GM18861 (cell line): Measurements from ENCODE around the gene FOXO1.

Experiments used
- ATAC-seq: cut with Tn5 transposase; IDR thresholded peaks from one replicate; pipeline ENCODE4 v1.9.1; 2021; ENCODE audit not compliant: unreplicated experiment

The FOXO1 gene

DNA sequence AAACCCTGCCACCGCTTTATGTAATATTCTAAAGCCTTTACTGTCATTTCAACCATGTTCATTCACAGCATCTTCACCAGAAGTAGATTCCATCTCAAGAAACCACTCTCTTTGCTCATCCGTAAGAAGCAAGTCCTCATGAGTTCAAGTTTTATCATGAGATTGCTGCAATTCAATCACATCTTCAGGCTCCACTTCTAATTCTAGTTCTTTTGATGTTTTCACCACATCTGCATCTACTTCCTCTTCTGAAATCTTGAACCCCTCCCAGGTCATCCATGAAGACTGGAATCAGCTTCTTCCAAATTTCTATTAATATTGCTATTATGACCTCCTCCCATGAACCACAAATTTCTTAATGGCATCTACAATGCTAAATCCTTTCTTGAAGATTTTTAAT, 83.9 kb downstream of the FOXO1 start:
- no peak for ATAC-seq

DNA sequence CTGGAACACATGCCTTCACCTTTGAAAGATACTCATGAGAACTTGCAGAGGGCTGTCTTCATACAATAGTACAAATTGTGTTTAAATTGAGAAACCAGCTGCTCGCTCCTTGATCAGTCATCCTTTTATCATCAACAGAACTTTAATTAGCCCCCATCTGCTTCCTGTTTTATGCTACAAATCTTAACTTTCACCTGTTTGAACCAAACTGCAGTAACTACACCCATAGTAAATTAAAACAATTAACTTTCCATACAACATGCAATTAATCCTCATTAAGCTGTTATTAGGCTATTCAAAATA, 85.2 kb downstream of the FOXO1 start:
- ATAC-seq: no peak

DNA sequence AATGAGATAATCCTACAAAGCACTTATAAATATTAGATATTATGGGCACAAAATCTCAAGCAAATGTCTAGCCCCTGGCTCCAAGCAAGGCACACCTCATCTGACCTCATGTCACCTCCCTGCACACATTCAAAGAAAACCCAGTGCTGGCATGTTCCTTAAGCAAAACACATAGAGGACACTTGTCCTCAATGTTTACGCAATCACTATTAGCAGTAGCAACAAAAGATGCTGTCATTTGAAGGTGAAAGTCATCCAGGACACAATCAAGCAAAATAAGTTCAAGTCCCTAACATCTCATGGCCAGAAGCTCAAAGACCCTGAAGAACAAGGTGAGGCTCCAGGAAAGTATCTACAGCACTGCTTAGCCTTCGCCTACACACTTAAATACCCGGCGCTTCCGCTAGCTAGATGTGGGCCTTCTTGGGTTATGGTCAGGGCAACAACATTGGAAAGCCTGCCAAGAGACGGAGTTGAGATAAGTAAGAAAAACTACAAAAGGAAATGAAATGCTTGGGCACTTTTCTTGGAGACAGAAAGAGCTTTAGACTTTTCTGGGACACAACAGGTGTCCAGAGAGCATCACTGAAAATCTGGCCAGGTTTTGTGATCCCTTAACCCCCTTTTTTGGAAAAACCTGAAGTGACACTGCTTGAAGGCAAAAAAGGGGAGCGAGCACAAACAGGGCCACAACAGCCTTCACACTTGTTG, 85.7 kb downstream of the FOXO1 start:
- no peak for ATAC-seq

DNA sequence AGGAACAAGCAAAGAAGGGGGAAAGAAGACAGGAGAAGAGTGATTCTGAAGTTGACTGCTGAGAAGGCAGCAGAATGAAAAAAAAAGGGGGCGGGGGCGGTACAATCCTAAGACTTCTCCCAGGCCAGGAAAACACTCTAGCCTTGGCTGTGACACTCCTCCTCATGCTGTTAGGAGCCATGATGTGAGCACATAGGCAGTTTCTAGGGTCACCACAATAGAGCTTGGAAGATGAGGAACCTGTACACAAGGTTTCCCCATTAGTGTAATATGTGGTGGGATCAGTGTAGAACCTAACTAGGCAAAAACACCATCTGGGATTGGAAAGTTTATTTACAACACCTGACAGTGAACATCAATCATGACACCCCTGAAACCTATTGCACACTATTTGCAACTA, 86.9 kb downstream of the FOXO1 start:
- no peak for ATAC-seq

DNA sequence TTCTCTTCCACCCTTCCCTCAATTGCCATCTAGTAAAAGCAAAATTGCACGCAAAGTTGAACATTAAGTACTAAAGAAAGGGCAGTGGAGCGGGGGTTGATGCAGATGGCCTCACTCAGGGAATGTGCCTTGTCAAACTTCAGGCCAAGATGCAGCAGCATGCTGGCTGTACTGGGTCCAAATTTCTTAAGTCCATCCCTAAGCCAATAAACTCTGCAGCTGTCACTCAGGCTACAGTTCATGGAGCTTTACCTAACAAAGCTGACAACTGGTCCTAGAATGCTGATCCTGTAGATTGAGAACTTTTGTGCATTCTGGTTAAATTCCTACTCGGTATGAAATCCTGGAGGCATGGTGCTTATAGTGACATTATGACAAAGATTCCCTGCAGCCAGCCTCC, 88.4 kb downstream of the FOXO1 start:
- no peak for ATAC-seq

DNA sequence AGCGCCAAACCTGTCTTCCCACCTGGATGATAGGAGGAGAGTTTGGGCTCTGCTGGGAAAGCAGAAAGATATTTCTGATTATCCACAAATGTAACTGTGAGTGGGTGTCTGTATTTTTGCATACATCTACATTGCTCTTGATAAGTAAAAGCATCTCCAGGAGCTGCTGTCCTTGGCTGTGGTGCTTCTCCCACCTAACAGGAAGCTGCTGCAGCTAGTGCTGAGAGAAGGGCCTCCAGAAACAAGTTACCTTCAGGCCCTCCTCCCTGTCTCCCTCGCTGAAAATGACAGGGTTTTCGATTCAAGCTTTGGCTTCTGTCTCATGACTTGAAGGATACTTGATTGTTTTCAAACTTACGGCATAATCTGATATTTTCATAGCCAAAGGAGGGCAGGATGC, 90.1 kb downstream of the FOXO1 start:
- no peak for ATAC-seq

DNA sequence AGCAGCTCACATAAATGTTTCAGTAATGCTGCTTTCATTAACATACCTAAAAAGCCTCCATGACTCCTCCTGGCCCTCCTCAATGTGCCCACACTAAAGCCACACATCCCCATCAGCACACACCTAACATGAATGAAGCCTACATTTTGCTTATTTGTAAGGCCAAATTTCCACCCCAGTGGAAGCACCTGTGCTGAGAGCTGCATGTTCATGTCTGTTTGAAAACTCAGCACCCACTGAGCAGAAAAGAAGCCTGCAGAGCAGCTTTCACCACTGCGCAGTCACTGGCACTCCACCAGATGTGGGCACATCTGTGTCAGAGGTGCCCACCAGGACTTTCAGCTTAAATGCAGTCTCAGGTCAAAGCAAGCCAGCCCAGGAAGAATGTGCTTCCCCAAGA, 93.5 kb downstream of the FOXO1 start:
- no peak for ATAC-seq

DNA sequence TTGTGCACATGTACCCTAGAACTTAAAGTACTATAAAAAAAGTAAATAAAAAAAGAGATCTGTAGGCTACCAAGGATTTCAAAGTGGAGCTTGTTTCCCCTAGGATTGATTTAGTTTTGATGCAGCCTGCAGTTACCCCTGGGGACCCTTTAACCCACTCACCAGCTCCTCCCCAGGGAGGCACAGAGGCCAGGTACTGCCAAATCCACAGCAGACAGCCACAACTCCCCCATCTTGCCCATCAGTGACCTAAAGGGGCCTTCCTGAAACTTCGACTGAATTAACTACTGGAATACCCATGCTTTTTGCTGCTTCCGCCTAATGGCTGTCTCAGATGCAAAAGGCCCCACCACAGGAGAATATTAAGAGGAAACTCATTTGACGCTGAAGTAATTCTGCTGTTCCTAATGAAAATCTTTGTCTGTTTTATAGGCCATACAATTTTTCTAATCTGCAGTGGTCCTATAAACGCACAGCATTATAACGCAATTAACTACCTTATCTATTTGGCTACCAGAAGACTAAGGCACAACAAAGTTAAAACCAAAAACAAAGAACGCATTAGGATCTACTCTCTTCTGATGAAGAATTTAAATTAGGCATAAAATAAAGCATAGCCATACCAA, 95.0 kb downstream of the FOXO1 start:
- no peak for ATAC-seq

DNA sequence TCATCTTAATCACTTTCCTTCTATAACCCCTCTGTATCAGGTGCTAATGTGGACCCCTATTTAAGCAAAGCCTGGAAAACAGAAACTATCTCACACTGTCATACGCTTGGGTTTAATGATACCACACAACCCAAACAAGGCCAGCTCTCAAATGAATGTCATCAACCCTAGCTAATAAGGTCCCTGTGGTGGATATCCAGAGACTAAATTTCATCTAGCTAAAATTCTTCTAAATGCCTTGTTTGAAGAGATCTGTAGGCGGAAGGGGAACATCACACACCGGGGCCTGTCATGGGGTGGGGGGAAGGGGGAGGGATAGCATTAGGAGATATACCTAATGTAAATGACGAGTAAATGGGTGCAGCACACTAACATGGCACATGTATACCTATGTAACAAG, 95.5 kb downstream of the FOXO1 start:
- ATAC-seq: no peak

DNA sequence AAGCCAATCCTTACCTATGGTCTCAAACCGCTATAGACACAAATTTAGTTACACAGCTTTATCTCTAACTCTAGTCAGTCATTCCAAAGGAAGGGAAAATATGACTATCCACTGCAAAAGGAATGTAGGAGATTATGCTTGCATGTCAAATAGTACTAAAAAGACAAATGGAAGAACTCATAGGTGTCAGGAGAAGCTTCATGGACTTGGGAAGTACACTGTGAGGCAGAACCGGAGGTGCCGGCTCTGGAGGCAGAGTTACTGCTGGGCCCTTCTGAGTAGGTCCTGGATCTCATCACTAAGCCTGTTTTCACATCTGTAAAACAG, 97.5 kb downstream of the FOXO1 start:
- no peak for ATAC-seq

DNA sequence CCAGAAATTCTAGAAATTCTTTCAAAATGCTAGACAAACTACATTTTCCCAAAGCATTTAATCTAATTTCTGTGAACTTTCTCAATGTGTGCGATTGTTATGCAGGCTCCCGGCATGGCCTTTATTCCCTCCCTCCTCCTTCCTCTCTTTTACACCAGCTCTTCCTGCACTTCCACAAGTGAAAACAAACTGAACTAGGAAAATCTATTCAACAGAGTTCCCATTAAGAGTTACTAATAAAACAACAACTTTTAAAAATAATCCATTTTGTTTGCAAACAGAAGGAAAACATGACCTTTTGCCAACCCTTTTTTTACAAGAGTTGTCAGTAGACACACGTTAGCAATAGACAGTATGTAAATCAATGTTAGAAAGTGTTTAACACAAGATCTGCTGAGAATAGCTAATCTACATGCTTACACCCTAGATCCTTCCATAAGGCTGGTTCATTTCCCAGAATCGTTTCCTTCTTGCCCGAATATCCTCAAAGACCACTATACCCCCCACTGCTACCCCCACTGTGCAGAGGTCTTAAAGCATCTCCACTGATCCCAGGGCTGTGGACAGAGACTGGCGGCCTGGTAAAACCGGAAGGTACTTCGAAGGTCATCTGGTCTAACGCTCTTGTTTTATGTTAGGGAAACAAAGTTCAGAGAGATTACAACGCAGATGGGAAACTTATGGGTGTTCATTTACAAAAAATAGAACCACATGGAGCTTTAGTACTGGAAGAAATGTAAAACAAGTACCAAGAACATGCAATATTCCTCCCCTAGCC, 98.0 kb downstream of the FOXO1 start:
- ATAC-seq: no peak

DNA sequence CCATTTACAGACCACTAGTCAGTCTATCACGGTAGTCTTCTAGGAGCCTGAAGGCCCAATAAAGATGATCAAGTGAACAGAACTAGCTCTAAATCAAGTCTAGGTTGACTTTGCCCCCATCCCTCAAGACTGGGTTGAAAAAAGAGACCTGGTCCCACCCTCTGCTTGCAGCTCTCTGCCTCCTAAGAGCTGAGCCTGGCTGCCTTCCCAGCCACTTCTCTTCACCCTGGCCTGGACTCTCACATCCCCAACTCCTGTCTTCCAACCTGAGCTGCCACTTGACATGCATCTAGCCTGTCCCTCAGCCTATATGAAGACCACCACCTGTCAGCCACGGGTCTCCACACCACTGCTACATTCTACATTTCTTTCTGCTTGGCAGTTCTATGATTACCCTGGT, 99.6 kb downstream of the FOXO1 start:
- ATAC-seq: no peak

DNA sequence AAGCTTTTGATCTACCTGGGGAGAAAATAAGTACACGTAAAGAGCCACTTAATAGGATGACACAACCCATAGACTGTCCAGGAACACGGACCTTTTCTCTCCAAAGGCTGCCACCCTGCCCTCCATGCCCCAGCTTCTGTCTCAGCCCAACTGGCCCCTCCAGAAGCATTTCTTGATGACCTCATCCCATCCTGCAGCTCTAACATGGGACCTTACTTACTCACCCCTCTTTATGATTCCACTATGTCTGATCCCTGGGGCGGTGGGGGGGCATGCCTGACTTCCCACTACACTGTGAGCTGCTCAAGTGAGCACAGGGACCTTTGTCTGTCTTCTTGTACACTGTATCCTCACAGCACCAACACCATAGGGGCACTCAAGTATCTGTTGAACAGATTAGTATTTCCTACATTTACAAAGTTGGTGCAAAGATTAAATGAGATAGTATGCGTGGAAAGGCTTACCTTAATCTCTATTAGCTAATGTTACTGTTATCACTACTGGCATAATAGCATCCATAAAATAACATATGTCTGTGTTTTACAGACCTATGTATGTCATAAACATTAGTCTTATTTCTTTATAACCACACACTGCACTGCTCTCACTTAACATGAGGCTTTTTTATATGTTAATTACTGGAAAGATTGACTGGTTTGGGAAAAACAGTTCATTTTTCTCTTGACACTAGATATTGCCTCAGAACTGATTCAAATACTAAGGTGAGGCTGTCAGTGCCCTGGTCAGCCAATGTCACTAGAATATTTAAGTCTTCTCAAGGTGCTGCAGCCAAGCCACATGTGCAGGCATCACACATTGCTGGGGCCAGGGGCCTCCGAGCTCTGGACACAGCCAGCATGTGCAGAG, 100.9 kb downstream of the FOXO1 start:
- no peak for ATAC-seq

DNA sequence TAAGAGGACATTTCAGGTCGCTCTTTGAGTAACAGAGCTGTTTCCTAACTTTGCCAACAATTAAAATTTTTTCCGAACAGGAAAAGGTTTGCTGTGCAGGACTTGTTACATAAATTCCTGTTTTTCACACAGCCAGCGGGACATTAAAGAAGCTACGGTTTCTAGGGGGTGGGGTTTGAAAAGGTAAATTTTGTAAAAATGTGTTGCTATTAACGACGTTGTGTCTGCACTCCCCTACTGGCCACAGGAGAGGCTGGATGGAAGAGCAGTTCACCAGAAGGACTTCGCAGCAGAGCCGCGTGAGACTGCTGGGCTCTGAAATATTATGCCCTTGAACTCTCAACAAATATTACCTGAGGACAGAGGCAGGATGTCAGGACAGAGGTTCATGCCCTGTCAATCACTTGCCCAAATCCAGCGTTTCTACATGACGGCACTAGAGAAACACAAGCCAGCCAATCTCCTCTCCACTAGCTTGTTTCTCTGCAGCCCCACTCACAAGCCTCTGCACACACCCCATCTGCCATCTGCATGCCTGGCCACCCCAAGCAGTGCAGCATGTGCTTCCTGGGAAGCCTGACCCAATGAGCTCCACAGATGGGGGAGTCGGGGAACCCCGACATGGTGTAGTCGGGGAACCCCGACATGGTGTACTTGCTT, 102.0 kb downstream of the FOXO1 start:
- ATAC-seq: peak; percentile 45

DNA sequence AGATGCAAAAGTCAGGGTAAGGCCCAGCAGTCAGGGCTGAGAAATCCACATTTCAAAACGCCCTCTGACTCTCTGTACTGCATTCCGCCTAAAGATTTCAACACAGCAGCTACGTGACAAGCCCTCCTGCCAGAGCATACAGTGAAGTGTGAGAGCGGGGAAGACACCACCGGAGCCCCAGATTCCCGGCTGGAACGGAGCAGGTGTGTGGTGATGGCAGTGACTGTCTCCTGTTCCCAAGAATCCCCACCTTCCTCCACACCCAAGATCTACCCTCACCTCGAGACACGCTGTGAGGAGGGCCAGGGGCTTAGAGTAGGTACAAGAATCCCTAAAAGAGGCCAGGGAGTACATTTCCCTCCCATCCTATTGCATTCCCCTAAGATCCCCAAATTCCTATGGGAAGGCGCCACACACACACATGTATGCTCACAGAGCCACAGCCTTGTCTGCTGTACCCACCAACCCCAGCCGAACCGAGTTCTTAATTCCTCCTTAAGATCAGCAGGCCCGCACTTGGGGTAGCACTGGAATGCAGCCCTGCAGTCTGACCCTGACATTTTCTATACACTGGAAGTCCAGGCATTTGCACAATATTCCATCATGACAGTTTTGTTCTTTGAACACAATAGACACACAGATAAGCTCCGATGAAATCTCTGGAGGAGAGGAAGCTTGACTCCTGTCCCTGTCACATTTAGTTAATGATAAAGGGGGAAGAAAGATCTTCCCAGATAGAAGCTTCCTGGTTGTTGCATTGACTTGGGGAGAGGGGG, 102.9 kb downstream of the FOXO1 start:
- no peak for ATAC-seq

DNA sequence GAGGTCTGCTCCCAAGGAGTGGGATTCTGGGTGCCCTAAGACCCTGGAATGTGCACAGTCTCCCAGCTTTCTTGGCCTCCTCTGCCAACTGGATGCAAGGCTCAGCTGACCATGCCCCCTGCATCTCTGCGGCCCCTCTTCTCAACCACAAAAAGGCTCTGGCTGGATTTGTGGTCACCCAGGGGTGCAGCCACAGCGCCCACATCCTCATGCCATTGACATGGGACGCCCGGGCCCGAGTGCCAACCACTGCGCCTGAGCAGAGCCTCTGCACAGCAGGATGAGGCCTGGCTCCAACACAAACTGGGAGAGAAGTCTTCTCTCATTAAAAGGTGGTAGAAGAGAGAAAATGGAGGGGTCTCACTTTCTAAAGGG, 103.5 kb downstream of the FOXO1 start:
- ATAC-seq: no peak

DNA sequence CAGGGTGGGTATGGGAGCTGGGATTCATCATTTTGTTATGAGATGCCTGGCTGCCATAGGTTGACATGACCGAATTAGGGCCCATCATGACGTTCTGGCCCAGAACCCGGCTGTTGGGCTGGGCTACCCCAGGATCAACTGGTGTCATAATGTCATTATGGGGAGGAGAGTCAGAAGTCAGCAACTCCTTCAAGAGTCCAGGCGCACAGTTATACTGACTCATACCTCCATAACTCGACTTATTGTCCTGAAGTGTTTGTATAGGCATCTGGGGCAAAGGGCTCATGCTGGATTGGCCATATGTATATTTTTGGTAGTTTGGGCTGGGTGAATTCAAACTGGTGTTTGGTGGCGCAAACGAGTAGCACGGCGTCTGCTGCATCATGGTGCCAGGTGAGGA, 106.5 kb downstream of the FOXO1 start:
- ATAC-seq: no peak

DNA sequence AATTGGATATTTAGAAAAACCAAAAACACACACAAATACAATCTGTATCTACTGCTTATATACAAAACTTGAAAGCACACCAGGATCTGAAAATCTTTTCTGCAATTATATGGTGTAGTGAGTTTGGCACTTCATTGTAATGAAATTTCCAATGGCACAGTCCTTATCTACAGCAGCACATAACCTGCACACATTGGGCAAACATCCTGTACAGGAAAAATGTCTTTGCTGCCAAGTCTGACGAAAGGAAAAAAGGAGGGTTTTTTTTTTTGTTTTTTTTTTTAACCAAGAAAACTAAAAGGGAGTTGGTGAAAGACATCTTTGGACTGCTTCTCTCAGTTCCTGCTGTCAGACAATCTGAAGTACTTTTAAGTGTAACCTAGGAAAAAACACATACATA, 107.8 kb downstream of the FOXO1 start:
- no peak for ATAC-seq

DNA sequence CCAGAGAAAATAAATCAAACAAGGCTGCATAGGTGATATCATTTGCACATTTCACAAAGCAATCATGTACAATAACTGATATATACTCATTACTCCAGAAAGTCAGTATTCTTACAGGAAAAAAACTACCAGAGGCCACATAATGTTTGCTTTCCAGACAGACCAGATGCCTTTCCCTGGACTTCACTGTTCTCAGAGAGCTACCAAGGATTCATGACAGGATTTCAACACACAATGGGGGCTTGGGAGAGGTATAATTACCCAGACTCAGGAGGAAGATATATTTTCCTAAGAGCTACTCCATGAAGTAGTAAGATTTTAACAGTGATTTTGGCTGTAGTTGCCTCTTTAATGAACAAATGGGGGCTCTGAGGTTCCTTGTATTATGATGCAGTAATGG, 110.0 kb downstream of the FOXO1 start:
- no peak for ATAC-seq

DNA sequence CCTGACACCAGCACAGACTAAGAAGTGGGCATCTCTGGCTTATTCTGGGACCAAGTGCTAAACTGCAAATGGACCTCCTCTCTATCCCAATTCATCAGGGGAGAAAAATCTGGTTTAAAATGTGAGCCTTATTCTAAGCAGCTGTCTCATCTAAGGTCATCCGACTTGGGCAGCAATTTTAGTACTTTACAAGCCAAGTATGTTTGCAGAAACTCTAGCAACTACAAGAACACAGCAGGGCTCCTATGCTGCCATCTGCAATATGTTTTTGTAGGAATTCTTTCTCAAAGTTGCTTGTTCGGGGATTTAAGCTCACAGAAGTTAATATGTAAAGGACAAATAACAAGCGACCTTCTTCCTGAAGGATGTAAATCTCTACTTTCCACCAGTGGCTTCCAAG, 113.1 kb downstream of the FOXO1 start:
- no peak for ATAC-seq

DNA sequence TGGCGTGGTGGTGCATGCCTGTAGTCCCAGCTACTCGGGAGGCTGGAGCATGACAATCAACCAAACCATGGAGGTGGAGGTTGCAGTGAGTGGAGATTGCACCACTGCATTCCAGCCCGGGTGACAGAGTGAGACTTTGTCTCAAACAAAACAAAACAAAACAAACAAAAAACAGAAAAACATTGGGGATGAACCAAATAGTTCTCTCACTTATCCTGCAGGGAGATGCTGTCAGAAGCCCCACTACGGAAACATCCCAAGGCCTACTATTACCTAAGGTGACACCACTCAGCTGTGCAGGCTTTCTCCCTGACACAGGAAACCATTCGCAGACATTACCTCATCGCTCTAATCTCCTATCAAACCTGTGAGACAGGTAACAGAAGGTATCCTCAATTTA, 113.5 kb downstream of the FOXO1 start:
- ATAC-seq: no peak
